GM19193 (cell line): ENCODE measurements around the gene PCDH7.

ENCODE experiments used
- POLR2A ChIP-seq: IDR thresholded peaks from 4 replicates; pipeline ENCODE4 v1.6.1; 2011; ENCODE audit not compliant: insufficient read depth, insufficient read length; ENCODE audit errors: extremely low read depth

Gene PCDH7, protein sequence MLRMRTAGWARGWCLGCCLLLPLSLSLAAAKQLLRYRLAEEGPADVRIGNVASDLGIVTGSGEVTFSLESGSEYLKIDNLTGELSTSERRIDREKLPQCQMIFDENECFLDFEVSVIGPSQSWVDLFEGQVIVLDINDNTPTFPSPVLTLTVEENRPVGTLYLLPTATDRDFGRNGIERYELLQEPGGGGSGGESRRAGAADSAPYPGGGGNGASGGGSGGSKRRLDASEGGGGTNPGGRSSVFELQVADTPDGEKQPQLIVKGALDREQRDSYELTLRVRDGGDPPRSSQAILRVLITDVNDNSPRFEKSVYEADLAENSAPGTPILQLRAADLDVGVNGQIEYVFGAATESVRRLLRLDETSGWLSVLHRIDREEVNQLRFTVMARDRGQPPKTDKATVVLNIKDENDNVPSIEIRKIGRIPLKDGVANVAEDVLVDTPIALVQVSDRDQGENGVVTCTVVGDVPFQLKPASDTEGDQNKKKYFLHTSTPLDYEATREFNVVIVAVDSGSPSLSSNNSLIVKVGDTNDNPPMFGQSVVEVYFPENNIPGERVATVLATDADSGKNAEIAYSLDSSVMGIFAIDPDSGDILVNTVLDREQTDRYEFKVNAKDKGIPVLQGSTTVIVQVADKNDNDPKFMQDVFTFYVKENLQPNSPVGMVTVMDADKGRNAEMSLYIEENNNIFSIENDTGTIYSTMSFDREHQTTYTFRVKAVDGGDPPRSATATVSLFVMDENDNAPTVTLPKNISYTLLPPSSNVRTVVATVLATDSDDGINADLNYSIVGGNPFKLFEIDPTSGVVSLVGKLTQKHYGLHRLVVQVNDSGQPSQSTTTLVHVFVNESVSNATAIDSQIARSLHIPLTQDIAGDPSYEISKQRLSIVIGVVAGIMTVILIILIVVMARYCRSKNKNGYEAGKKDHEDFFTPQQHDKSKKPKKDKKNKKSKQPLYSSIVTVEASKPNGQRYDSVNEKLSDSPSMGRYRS (N-terminal part only)

DNA sequence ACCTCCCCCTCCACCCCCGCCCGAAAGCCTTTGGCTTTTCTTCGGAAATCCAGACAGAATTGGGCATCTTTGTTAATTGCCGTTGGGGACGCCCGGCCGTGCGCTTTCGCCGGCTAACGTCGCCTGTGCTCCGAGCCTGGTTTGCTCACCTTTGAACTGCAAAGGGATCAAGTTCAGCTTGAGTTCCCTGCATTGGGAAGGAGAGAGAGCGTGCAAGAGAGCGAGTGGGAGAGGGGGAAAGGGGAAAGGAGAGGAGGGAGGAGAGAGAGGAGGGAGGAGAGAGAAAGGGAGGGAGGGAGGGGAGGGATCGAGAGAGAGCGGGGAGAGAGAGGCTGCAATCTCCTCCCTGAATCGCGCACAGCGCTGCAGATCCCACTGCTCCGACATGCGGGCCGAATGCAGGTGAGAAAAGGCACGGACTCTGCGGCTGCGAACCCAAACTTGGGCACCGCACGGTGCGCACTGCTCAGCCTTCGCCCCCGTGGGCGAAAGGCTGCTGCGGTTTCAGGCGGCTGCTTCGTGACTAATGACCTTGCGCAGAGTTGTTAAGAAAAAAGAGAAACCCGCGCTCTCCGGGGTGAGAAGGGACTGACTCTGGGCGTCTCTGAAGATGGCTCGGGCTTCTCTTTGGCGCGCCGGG is at the start of gene PCDH7:
TSS of gene PCDH7 (plus strand) at position 349 of the 640 bp plus-strand sequence. CDS start 1,054 bp downstream, outside the sequence.
- TF ChIP-seq POLR2A: no peak

DNA sequence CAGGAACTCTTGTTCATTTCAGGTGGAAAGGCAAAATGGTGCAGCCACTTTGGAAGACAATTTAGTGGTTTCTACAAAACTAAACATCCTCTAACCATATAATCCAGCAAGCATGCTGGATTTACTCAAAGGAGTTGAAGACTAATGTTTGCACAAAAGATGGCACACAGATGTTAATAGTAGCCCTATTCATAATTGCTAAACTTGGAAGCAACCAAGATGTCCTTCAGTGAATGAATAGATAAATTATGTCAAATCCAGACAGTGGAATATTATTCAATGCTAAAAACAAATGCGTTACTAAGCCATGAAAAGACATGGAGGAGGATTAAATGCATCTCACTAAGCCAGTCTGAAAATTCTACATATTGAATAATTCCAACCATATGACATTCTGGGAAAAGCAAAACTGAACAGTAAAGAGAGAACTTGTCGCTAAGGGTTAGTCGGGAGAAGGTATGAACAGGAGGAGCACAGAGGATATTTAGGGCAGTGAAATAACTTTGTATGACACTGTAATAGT is 48.2 kb upstream of the PCDH7 start:
- no peak for TF ChIP-seq POLR2A

DNA sequence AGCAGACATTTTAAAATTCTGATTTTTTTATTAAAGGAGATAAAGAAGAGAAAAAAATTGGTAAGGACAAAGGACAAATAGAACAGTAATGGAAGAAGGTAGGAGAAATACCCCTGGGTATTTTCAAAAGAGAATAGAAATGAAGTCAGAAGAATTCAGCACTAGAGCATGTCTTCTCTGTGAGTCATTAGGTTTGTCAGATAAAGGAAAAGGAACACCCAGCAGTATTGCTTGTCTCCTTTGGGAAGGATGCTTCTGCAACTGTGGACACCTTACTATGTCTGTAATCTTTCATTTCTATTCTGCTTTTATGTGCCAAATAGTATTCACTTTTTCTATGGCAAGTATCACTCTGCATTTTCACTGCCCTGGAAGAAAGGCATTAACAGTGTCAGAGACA is 24.0 kb upstream of the PCDH7 start:
- TF ChIP-seq POLR2A: no peak

DNA sequence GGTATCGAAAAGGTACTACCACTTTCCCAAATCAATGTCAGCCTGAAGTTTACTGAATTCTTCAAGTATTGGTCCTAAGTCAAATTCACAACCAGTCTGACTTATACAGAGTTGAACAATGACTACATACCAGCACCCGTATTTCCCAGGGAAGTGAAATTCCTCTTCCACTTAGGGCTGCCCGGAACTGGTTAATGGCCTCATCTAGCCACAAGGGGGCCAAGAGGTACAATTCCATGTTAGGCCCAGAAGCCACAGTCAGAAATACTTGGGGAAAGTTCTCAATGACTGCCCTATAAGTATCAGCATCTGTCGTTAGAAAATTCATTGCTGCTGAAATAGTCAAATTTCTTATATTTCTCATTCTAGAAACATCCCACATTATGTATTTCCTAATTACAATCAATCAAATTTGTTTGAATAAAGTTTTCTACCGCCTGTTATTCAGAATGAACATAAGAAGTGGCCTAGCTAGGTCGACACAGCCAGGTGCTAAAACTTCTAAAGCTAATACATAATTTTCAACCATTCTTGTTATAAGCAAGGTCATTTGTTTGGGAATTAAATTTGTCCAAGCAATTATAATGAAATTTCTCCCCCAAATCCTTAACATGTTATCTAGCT is 5.6 kb upstream of the PCDH7 start:
- TF ChIP-seq POLR2A: no peak

DNA sequence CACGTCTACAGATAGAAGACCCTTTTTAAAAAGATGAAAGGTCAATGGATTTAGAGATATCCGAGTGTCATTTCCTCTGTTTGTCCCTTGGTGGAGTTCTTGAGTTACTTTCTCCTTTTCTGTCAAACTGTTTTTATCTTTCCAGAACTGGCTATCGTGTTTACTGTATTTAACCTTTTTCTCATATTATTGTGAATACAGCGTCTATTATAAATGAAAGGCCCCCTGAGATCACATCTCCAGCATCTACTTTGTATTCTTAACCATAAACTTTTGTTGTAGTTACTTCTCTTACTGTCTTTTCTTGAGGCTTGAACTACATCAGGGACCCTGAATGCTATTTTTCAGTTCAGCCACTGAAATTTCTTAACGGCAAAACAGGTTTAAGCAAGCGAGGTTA is 4.0 kb upstream of the PCDH7 start:
- TF ChIP-seq POLR2A: no peak

DNA sequence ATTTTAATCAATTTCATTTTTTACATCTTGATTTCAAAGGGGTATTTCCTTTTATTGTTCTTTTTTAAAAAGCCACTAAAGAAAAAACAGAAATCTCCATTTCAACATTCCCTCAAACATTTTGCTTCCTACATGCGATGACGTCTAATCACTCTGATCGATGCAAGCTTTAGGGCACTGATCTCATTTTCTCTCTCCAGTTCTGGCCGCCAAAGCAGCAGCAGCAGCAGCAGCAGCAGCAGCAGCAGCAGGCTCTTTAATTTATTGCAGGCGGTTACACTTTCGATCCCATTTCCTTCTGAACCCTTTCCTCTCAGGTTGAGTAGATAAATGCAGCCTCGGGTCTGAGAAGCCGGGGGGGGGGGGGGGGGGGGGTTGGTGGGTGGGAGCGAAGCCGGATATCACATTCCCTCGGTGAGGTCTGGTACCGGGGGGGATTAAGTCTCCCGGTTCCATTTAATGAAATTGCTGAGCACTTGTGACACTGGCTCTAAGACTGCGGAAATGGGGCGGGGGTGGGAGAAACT is 3.4 kb upstream of the PCDH7 start:
- no peak for TF ChIP-seq POLR2A

DNA sequence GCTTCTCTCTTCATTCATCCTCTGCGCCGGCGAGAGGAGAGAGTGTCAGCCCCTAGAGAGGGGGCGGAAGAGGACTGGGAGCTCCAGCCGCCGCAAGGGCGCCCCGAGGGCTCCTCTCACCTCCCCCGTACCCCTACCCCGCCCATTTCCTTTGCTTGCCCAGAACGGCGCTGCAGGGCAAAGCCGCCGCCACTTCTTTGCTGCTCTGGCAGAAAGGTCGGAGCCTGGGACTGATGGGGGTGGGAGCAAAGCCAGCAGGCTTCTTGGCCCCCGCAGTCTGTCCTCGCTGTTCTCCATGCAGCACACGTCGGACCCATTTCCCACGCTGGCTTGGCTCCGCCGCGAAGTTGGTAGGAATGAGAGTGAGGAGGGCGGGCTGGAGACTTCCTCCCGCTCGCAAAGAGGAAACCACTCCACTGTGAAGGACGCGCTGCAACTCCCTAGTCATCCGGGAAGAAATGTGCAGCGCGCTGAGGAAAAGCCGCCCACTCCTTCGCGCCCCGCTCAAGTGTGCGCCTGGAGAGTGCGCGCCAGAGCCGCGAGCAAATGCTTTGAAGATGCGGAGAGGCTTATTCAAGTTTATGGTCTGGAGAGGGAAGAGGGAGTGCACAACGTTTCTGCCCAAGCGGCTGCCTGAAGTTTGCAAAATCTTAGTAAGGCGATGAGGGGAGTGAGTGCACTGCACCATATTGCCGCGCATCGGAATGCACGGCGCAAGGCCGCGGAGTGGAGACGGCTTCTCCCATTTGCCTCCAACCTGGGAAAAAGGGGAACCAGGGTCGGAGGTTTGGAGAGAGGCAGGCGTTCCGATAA is 2.8 kb upstream of the PCDH7 start:
- TF ChIP-seq POLR2A: no peak

DNA sequence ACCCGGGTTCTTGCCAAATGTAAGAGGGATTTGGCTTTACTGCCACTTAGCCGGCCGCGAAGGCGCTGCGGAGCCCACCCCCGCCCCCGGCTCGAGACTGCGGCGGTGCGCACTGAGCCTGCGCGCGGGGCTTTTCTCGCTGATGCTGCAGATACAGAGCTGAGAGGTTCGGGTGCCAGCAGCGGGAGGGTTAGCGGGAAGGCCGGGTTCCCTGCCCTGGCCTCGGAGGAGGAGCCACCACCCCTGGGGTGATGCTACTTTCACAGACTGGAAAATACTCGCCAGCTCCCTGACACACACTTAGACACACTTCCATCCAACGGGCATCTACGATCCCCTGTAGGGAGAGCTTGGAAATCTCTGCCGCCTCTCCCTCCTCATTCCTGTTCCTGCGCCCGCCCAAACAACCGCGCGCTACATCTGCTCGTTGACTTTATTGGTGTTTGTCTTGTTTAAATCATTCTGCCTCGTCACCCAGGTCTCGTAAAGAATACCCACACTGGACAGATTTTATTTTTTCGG is 2.1 kb upstream of the PCDH7 start:
- TF ChIP-seq POLR2A: no peak

DNA sequence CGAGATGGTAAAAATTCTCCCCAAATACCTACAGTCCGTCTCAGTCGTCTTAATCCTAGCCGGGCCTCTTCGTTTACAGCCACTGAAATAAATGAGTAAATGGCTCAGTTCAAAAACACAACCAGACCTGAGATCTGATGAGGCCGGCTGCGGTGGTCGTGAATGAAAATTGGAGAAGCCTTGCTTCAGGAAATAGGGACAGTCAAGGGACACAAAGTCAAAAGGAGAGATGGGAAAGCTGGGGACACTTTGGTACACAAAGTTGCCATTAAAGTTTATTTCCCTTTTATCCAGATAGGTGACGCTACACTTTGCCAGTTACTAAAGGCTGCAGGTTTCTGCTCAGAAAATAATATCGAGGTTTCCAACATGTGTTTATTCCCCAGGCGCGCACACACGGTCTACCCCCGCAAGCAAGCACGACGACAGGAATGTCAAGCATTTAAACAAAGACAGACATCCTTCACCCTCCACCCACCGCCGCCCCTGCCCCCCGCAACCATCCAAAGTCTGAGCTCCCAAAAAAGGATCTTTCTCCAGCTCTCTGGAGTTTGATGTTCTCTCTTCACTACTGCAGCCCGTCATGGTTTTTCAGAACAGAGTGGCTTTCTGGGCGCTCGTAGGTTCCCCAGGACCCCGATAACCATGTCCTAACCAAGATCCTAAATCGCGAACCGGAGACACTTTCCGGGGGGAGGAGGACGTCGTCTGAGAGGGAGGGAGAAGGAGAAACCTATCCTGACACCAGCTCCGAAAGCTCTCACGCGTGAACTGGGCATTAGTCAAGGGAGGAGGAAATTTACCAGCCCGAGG is 1.3 kb upstream of the PCDH7 start:
- no peak for TF ChIP-seq POLR2A

DNA sequence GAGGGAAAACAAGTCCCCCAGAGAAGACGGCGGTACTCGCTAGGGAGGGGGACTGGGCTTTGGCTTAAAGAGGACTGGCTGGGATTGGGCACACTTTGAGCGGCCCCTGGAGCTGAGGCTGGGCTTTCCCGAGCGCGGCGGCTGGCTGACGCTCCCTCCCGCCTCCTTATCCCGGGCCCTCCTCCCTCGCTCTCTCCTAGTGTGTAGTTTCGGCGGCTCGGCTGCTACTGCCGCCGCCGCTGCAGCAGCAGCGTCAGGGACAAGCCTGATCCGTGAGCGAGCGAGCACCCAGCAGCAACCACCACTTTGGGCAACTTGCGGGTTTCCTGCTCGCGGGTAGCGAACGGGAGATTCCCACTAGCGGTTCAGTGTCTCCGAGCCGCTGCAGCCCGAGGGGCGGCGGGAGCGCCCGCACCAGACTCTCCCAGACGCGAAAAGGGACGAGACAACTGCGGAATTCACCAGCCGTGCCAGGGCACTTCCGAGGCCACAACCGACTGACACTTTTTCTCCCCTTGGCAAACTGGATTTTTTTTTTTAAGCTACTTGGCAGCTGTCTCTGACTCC is 632 bp upstream of the PCDH7 start:
- TF ChIP-seq POLR2A: no peak

DNA sequence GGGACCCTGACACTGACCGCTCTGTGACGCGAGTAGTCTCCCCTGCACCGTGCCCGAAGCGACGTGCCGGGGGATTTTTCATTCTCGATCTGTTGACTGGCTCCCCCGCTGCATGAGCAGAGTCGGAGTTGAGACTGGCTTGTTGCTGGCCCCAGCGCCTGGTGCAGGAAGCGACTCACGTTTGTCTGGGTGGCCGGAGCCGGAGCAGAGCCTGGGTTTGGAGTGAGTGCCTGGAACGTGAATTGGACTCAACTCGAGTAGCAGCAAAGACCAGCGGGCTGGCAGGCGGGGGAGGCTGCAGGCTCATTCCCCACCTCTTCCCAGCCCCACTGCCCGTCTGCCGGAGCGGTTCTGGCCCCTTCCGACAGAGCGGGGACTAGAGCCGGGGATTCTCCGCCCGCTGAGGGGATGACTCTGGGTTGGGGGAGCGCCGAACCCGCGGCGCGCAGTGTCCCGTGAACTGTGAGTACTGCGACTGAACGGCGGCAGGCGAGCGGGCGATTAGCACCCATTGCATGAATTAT is 554 bp downstream of the PCDH7 start:
- TF ChIP-seq POLR2A: no peak
